PC-3 (cell line): Measurements from ENCODE around the gene KRT3. TPM values are rescaled to one million over a fixed set of nuclear protein-coding genes. Genes with fewer than 3 reads are reported as not detected.

Source experiments
- ATAC-seq: fragments of 200-7000 bp; cut with Tn5 transposase; 2 replicates; pipeline ENCODE4 v1.9.1; 2020; ENCODE audit warnings: mild to moderate bottlenecking, moderate library complexity
- Bru-seq: library from RNA; stranded (reverse); fragments of 400-500 nt; gene quantifications from one replicate; lab custom pipeline; 2021; lab: Mats Ljungman, UMichigan
- BruChase-seq, 2 experiments: library from RNA; stranded (reverse); fragments of 400-500 nt; gene quantifications; one replicate each; lab custom pipeline; 2021; lab: Mats Ljungman, UMichigan
- BruUV-seq: library from RNA; stranded (reverse); fragments of 400-500 nt; replicated peaks from 2 replicates; lab custom pipeline; 2021; lab: Mats Ljungman, UMichigan
- CTCF ChIA-PET: fragments of 300-600 bp; sonication (Branson Sonifier 250); formaldehyde crosslinking; loops from one replicate; lab custom pipeline; 2022; ENCODE audit warnings: antibody characterized with exemption; lab: Charles Lee
- POLR2A ChIA-PET: fragments of 300-600 bp; sonication (Branson Sonifier 250); formaldehyde crosslinking; loops from one replicate; lab custom pipeline; 2022; ENCODE audit warnings: antibody characterized with exemption; ENCODE audit not compliant: unreplicated experiment; lab: Charles Lee
- DNase-seq: peaks from one replicate; pipeline ENCODE4 v3.0.0-alpha.2; 2015
- H2AFZ ChIP-seq: fragments of 300-600 bp; sonication (generic); 2 replicates; pipeline ENCODE4 v1.6.0; 2016; ENCODE audit warnings: antibody characterized with exemption, low read length
- H3F3A ChIP-seq: fragments of 300-600 bp; sonication (generic); one replicate; pipeline ENCODE4 v1.6.0; 2017; ENCODE audit warnings: antibody characterized with exemption, low read length, control low read depth, mild to moderate bottlenecking; ENCODE audit not compliant: unreplicated experiment
- H3K27ac ChIP-seq: fragments of 300-600 bp; sonication (generic); 2 replicates; pipeline ENCODE4 v1.5.1; 2016; ENCODE audit warnings: mild to moderate bottlenecking, low read length
- H3K27me3 ChIP-seq: fragments of 300-600 bp; sonication (generic); 2 replicates; pipeline ENCODE4 v1.6.1; 2016; ENCODE audit warnings: low read length, mixed read lengths
- H3K36me3 ChIP-seq: fragments of 300-600 bp; sonication (generic); 2 replicates; pipeline ENCODE4 v1.6.1; 2016; ENCODE audit warnings: low read depth, mixed run types, low read length, mixed read lengths
- H3K4me1 ChIP-seq: fragments of 300-600 bp; sonication (generic); 2 replicates; pipeline ENCODE4 v1.5.1; 2016; ENCODE audit warnings: low read length; ENCODE audit not compliant: insufficient read depth
- H3K4me2 ChIP-seq: fragments of 300-600 bp; sonication (generic); 2 replicates; pipeline ENCODE4 v1.6.0; 2016; ENCODE audit warnings: low read length
- H3K4me3 ChIP-seq: fragments of 300-600 bp; sonication (generic); 2 replicates; pipeline ENCODE4 v1.5.1; 2016; ENCODE audit warnings: mild to moderate bottlenecking, low read length, mixed read lengths
- H3K79me2 ChIP-seq: fragments of 300-600 bp; sonication (generic); 2 replicates; pipeline ENCODE4 v1.6.1; 2017; ENCODE audit warnings: low read length, mixed read lengths
- H3K9ac ChIP-seq: fragments of 300-600 bp; sonication (generic); 2 replicates; pipeline ENCODE4 v1.6.0; 2016; ENCODE audit warnings: mild to moderate bottlenecking, low read length
- H3K9me2 ChIP-seq: fragments of 300-600 bp; sonication (generic); replicated peaks from 2 replicates; pipeline ENCODE4 v1.6.1; 2016; ENCODE audit warnings: mixed run types, low read length, mixed read lengths
- H3K9me3 ChIP-seq: fragments of 300-600 bp; sonication (generic); 2 replicates; pipeline ENCODE4 v1.6.1; 2016; ENCODE audit warnings: low read length, mixed read lengths
- H4K20me1 ChIP-seq: fragments of 300-600 bp; sonication (generic); 2 replicates; pipeline ENCODE4 v1.6.1; 2016; ENCODE audit warnings: low read length, mixed read lengths
- EZH2 ChIP-seq: fragments of 300-600 bp; sonication (generic); IDR thresholded peaks from one replicate; pipeline ENCODE4 v1.6.1; 2017; ENCODE audit warnings: antibody characterized with exemption, mild to moderate bottlenecking, low read length; ENCODE audit not compliant: unreplicated experiment
- EZH2phosphoT487 ChIP-seq: fragments of 300-600 bp; sonication (generic); IDR thresholded peaks from 2 replicates; pipeline ENCODE4 v1.6.1; 2018; ENCODE audit warnings: mild to moderate bottlenecking, antibody characterized with exemption, low read length, borderline replicate concordance
- intact Hi-C: fragments of 100-400 bp; cut with micrococcal nuclease; formaldehyde crosslinking; loops from 2 replicates; pipeline ENCODE4 v1.9.0; 2023
- long read RNA-seq: library from polyadenylated mRNA; unstranded; transcript quantifications from one replicate; pipeline ENCODE4 v2.0.0, GENCODE V29; 2021; ENCODE audit not compliant: unreplicated experiment
- total RNA-seq: library from RNA; depleted of rRNA; stranded (reverse); fragments of >200 nt; gene quantifications from 2 replicates; pipeline ENCODE4 v1.2.3, GENCODE V29; 2014; rRNA removed
- TF ChIP-seq, protein P1 (sequence below): fragments of 300-600 bp; sonication (generic); conservative IDR thresholded peaks from 2 replicates; pipeline ENCODE4 v1.5.1; 2017; ENCODE audit warnings: antibody characterized with exemption, low read depth, mild to moderate bottlenecking, low read length

The KRT3 gene
- total RNA-seq (0.17 and 0.33 TPM in 2 replicates), Bru-seq, nascent RNA (percentile 5 among the genes with signal in this experiment), BruChase-seq, experiment 1, labeled RNA remaining after a 6-hour chase (not detected), BruChase-seq, experiment 2, labeled RNA remaining after a 2-hour chase (not detected)
- long read RNA-seq: 0 reads

GRCh38 chr12:52795694-52796428 is at the start of gene KRT3:
Gene KRT3, minus strand, starts transcription at chr12:52796117. Its CDS starts 75 bp downstream, at chr12:52796042.
- H3K27ac ChIP-seq: peak within 1 kb of the TSS; percentile 96
- intact Hi-C loops: no loop called here
- peak within 1 kb of the TSS; percentile 32; the same call in 1 of the 2 replicates for H3K4me2 ChIP-seq
- H3F3A ChIP-seq: no peaks in the 10 kb centered on the region
- ChIA-PET POLR2A (no interaction called here), CTCF (no interaction called here)
- peaks cover 58% of the 10 kb centered on the region for H3K4me1 ChIP-seq
- DNase-seq (no peak), ATAC-seq (no peak)
- H4K20me1 ChIP-seq: no peaks in the 10 kb centered on the region
- H3K36me3 ChIP-seq: no peaks in the 10 kb centered on the region
- no peaks in the 10 kb centered on the region for H3K9me2 ChIP-seq
- H3K79me2 ChIP-seq: no peaks in the 10 kb centered on the region
- no peak within 1 kb of the TSS for H3K4me3 ChIP-seq
- no TSS peak for BruUV-seq
- no peaks in the 10 kb centered on the region for H3K27me3 ChIP-seq
- H3K9me3 ChIP-seq: no peaks in the 10 kb centered on the region
- H2AFZ ChIP-seq: no peak within 1 kb of the TSS
- H3K9ac ChIP-seq: peak within 1 kb of the TSS; percentile 71
- TF ChIP-seq, protein P1, sequence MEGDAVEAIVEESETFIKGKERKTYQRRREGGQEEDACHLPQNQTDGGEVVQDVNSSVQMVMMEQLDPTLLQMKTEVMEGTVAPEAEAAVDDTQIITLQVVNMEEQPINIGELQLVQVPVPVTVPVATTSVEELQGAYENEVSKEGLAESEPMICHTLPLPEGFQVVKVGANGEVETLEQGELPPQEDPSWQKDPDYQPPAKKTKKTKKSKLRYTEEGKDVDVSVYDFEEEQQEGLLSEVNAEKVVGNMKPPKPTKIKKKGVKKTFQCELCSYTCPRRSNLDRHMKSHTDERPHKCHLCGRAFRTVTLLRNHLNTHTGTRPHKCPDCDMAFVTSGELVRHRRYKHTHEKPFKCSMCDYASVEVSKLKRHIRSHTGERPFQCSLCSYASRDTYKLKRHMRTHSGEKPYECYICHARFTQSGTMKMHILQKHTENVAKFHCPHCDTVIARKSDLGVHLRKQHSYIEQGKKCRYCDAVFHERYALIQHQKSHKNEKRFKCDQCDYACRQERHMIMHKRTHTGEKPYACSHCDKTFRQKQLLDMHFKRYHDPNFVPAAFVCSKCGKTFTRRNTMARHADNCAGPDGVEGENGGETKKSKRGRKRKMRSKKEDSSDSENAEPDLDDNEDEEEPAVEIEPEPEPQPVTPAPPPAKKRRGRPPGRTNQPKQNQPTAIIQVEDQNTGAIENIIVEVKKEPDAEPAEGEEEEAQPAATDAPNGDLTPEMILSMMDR: no peak
- no peak for TF ChIP-seq EZH2phosphoT487
- no peak for TF ChIP-seq EZH2

- TF ChIP-seq, protein P1: no peak
- TF ChIP-seq EZH2phosphoT487 (no peak), EZH2 (no peak)
- DNase-seq: no peak
- Histone ChIP-seq H3K4me2 (no peak overlapping the region), H3K9ac (no peak overlapping the region), H3K36me3 (no peaks in the 10 kb centered on the region), H3K4me1 (peaks cover 15% of the 10 kb centered on the region), H3F3A (no peaks in the 10 kb centered on the region), H4K20me1 (no peaks in the 10 kb centered on the region), H3K27me3 (no peaks in the 10 kb centered on the region), H2AFZ (no peak overlapping the region), H3K9me3 (no peaks in the 10 kb centered on the region), H3K9me2 (no peaks in the 10 kb centered on the region), H3K4me3 (no peak overlapping the region), H3K27ac (no peak overlapping the region), H3K79me2 (no peaks in the 10 kb centered on the region)
- intact Hi-C loops: no loop called here
- ATAC-seq: no peak
- ChIA-PET POLR2A (no interaction called here), CTCF (no interaction called here)
- BruUV-seq: no TSS peak
Observed at GRCh38 chr12:52844386-52844785, 48.5 kb upstream of the KRT3 start.
